GM19193 (cell line): Measurements from ENCODE around the gene LIMS2.

Experiments
- POLR2A ChIP-seq: IDR thresholded peaks from 4 replicates; pipeline ENCODE4 v1.6.1; 2011; ENCODE audit not compliant: insufficient read depth, insufficient read length; ENCODE audit errors: extremely low read depth

LIMS2 gene

DNA sequence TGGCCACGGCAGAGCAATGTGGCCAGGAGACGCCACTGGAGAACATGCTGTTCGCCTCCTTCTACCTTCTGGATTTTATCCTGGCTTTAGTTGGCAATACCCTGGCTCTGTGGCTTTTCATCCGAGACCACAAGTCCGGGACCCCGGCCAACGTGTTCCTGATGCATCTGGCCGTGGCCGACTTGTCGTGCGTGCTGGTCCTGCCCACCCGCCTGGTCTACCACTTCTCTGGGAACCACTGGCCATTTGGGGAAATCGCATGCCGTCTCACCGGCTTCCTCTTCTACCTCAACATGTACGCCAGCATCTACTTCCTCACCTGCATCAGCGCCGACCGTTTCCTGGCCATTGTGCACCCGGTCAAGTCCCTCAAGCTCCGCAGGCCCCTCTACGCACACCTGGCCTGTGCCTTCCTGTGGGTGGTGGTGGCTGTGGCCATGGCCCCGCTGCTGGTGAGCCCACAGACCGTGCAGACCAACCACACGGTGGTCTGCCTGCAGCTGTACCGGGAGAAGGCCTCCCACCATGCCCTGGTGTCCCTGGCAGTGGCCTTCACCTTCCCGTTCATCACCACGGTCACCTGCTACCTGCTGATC, 24.4 kb downstream of the LIMS2 start:
- TF ChIP-seq POLR2A = no peak

DNA sequence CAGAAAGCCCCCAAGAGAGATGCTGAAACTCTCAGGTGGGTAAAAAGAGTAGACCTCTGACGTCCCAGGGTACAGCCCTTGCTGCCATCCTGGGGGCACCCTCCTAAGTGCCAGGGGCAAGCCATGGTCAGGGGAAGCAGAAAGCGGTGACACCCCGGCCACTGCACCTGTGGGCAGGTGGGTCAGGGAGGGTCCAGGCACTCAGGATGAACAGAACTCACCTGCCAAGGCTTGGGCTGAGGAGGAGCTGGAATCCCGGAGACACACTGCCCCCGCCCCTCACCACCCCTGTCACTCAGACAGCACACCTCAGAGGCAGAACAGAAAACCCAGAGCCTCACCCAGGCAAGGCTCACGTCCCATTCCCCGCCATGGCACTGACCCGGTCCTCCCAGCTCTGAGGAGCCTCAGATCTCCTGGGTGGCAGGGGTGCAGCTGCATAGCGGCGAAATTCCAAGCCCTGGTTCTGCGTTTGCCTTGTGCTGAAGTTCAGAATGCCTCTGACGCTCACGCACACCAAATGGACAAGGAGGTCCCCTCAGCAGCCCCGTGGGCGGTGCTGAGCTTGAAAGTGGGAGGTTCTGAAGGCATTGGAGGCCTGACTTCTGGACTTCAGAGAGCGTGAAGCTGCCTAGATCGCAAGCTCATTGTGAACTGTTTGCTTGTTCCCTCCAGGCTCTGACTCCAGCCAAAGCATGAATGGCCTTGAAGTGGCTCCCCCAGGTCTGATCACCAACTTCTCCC, 25.1 kb downstream of the LIMS2 start:
- TF ChIP-seq POLR2A = no peak

DNA sequence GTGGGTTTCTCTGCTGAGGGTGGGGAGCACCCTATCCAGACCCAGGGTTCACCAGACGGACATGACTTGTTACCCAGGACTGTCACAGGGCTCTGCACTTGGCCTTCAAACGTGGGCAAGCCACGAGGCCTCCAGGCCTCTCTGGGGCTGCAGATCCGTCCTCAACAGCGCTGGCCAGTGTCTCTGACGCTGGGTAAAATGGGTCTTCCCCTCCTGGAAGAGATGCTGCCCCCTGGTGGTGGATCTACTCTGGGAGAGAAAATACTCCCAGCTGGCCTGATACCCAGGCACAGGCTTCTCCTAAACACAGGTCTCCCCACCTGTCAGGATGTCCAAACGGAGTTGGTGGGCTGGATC, 25.7 kb downstream of the LIMS2 start:
- no peak for TF ChIP-seq POLR2A

DNA sequence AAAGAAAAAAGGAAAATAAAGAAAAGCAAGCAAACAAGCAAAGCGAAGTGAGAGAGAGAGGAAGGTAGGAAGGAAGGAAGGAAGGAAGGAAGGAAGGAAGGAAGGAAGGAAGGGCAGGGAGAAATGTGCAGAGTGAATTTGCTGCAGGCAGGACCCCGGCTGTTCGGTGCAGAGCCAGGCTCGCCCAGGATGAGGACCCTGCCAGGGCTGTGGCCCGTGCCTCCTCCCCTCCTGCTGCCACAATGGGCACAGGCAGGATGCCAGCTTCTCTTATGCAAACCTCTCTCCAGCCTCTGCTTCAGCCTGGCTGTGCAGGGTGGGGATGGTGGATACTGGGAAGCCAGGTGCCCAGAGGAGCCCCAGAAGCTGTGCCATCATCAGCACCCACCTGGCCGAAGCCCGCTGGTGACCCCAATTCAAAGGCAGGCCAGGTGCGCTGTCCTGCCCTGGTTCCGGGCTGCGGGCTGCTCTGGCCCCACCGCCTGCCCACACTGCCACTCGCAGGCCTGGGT, 26.2 kb downstream of the LIMS2 start:
- TF ChIP-seq POLR2A = no peak

DNA sequence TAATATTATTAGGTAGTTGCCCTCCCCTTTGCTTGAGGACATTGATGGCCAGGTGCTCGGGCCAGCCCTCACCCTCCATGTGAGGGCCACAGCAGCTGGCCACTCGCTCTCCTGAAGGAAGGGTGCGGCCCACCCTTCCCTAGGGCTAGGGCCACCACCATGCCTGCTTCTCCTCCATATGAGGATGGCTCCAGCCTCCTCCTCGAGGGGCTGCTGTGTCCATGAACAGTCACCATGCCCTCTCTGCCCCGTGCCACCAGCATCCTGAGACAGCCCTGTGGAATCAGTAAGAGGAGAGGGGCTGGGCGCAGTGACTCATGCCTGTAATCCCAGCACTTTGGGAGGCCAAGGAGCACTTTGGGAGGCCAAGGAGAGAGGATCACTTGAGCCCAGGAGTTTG, 27.0 kb downstream of the LIMS2 start:
- TF ChIP-seq POLR2A = no peak

DNA sequence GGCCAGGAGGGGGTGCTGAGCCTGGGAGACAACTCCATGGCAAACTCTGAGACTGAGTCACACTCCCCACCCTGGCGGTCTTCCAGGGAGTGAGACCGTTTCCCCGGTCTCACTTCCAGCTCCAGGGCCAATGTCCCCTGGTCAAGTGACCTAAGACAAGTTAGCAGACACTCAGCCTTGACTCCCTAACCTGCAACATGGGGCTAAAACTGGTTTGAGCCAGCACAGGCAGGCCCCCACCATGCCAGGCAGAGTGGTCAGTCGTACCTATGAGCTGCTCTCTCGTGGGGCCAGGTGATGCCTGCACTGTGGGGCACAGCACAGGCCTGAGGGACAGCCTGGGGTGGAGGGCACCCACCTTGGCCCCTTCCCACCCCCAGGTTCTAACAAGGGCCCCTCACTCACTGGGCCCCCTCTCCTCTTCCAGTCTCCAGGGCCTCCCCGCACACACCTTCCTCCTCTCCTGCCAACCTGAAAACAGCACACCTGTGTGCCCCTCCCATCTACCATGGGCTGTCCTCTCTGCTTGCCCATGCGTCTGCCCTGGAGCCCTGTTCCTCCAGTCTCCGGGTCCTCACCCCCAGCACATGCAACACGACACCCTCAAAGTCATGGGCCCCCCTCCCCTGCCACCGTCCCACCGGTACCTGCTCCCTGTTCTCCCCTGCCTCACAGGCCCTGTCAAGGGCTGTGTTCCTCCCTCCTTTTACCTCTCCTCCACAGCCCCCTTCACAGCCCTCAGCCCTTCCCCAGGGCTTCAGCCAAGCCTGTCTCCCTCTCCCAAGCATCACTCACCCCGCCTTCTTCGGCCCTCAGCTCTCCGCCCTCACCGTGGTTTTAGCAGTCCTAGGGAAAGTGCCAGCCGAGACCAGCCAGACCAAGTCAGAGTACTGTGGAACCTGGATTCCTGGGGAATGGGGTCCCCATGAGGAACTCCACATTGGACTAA, 27.8 kb downstream of the LIMS2 start:
- no peak for TF ChIP-seq POLR2A

DNA sequence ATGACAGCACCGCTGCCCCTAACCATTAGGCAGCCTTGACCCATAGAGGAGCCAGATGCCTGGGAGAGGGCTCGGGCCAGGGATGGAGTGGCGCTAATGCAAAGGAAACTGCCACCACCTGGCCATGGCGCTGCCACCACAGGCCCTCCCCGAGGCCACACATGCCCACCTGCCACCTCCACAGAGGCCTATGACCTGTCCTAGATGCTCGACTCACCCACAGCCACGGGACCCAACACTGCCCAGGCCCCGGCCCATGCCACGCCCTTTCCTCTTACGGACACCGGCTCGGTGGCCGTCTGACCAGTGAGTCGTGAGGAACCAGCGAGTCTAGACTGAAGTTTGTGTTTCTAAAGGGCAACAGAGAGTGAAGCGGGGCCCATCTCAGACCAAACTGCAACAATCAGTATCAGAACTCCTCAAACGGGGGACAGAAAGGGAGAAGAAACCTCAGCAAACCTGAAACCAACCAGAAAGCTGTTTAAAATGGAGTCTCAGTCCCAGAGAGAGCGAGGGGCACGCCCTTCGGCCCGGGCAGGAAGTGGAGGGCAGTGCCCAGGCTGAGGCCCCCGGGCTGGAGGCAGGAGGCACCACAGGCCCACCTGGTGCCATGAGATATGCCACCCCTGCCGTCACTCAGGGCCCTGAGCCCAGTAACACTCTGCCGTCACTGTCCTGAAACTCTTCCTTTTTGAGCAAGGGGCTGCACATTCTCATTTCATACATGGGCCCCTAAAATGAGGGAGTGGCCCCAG, 28.7 kb downstream of the LIMS2 start:
- no peak for TF ChIP-seq POLR2A

DNA sequence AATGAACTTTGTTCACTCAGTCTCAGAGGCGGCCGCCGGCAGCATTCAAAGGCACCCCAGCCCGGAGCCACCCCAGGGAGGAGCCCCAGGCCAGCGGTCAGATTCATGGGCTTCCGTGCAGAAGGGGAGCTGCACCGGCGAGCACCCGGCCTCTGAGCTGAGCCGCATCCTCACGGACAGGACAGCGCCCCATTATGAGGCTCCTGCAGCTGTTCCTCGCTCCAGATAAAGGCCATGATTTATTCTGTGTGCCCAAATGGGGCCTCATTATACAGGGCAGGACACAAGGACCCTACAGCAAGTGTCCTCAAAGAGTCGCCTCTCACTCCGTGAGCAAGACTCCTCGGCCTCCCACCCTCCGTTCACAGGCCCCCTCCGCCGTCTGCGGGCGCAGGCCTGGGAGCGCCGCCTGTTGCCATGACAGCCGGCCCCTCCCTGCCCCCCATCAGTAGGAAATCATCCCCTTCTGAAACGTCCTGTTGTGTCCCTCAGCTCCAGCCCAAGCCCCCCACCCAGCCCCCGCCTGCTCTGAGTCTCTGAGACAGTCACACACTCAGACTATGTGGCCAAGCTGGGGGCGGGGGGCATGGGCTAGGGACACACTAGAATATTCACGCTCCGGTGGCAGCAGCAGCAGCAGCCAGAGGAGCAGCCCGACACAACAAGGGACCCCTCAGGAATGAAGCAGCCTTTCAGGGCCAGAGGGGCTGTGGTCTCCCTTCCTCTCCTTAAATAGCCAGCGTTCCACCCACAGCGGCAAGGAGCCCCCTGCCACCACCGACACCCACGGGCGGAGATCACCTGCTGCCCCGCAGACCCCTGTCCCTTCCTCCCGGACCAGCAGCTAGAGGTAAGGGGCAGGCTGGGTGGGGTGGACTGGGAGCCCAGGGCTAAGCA, 29.7 kb downstream of the LIMS2 start, which contains the start of gene GPR17:
TSS of gene GPR17 (plus strand) at position 759 of the 897 bp plus-strand sequence. CDS start 4,583 bp downstream, outside the sequence.
- TF ChIP-seq POLR2A = no peak

DNA sequence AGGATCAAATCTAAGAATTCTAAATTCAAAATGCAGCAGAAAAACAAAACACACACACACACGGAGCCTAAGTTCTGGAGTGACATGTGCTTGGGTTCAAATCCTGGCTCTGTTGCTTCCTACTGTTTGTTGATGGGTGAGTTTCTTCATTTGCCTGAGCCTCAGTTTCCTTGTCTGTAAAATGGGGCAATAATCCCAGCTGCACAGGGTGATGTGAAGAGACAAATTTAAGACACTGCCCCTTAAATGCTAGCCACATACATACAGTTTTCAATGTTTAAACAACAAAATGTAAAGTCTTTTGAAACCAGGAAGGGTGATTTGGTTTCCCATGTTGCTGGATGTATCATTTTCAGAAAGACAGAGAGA, 30.3 kb downstream of the LIMS2 start:
- no peak for TF ChIP-seq POLR2A

DNA sequence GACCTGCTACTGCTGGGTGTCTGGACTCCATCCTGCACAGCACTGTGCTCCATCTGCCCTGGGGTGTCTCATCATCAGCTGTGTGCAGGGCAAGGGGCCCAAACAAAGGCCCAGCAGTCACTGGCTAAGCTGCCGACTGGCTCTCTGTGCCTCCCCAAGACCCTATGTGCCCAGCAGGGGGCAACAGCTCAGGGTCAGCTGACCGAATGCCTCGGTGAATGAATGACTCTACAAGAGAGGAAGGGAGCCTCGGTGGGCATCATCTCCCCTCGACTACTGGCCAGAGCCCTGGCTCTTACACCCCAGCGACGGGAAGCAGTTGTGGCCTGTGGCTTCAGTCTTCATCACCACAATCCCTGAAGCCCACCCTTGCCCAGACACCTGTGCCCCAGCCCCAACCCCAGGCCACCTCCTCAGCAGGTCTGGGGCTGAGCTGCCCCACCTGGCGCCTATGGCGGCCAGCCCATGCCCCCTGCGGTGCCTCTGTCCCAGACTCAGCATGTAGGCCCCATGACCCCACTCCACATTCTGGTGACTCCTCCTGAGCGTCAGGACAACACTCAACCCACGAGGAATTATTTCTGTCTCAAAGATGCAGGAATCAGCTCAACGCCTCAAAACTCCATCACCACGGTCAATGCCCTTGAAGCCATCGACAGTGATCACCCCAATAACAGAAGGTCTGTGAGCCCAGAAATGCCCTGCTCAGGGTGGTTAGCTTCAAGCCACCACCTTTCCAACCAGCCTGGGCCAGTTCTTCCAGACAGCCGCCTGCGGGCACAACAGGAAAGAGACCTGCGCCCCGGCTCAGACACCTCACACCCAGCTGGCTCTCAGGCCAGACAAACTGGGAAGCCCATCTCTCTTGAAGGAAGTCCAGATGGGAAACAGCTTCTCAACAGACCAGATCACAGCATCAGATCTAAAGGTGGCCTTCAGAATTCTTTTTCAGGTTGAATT, 31.0 kb downstream of the LIMS2 start:
- TF ChIP-seq POLR2A = no peak

DNA sequence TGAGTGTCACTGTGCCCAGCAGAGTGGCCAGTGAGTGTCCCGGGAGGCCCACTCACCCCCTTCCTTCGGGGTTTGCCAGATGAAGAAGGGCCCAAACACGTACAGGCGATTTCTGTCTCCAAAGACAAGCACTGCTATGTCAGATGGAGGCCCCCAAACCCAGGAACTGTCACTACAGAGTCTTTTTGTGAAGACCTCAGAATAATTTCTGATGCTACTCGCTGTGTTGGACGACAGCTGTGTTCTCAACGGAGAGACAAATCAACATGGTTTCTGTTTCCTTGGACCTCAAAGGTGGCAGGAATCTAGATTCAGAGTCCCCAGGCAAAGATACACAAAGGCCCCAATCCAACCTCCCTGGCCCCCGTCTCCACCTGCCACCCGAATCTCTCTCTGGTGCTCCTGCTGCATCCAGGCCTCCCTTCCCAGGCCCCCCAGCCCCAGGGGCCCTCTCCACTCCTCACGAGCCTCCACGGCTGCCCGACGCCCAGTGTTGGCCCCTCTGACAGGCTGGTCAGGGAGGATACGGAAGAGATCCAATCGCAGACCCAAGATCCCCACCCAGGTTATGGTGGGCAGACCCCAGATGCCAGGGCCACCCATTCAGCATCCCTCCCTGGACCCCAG, 31.8 kb downstream of the LIMS2 start:
- TF ChIP-seq POLR2A = no peak
